AG09309 (cell line): ENCODE measurements around the gene PDE4D.

ENCODE experiments used
- DNase-seq: peaks from one replicate; pipeline ENCODE4 v3.0.0-alpha.2; 2010; ENCODE audit warnings: low read depth
- H3K4me3 ChIP-seq: 2 replicates; pipeline ENCODE4 v1.5.1; 2011; ENCODE audit warnings: mild to moderate bottlenecking, low read depth, low read length, moderate library complexity; ENCODE audit not compliant: control insufficient read depth
- TF ChIP-seq, protein P1 (sequence below): IDR thresholded peaks from 2 replicates; pipeline ENCODE4 v1.5.1; 2011; ENCODE audit warnings: mild to moderate bottlenecking, low read depth, low read length, inconsistent platforms; ENCODE audit not compliant: insufficient read depth, control insufficient read depth; ENCODE audit errors: missing control alignments

The PDE4D gene

GRCh38 chr5:58930520-58930919, 963.0 kb downstream of the PDE4D start:
- DNase-seq: no peak
- H3K4me3 ChIP-seq: no peak overlapping the region
- TF ChIP-seq, protein P1, sequence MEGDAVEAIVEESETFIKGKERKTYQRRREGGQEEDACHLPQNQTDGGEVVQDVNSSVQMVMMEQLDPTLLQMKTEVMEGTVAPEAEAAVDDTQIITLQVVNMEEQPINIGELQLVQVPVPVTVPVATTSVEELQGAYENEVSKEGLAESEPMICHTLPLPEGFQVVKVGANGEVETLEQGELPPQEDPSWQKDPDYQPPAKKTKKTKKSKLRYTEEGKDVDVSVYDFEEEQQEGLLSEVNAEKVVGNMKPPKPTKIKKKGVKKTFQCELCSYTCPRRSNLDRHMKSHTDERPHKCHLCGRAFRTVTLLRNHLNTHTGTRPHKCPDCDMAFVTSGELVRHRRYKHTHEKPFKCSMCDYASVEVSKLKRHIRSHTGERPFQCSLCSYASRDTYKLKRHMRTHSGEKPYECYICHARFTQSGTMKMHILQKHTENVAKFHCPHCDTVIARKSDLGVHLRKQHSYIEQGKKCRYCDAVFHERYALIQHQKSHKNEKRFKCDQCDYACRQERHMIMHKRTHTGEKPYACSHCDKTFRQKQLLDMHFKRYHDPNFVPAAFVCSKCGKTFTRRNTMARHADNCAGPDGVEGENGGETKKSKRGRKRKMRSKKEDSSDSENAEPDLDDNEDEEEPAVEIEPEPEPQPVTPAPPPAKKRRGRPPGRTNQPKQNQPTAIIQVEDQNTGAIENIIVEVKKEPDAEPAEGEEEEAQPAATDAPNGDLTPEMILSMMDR: no peak

DNA sequence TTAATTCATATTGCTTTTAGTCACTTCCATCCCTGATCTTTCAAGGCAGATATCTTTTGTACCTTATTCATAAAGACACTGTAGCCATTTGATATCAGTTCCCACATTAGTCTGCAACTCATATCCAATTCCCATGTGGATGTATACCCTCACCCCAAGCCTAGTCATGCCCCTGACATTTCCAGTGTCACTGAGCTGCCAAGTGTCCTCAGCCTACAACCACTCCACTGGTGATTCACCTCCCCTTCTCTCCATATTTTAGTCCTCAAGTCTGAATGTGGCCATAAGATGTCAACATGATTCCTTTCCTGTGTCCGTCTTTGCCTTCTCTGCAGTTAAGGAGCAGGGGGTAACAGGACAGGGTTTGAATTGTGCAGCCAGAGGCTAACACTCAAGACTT, 963.8 kb downstream of the PDE4D start:
- DNase-seq: no peak
- H3K4me3 ChIP-seq: no peak overlapping the region

GRCh38 chr5:58927938-58928337, 965.6 kb downstream of the PDE4D start:
- no peak for DNase-seq
- TF ChIP-seq, protein P1: no peak
- no peak overlapping the region for H3K4me3 ChIP-seq

More for the DNA sequence above, 963.8 kb downstream of the PDE4D start:
- TF ChIP-seq, protein P1: no peak

DNA sequence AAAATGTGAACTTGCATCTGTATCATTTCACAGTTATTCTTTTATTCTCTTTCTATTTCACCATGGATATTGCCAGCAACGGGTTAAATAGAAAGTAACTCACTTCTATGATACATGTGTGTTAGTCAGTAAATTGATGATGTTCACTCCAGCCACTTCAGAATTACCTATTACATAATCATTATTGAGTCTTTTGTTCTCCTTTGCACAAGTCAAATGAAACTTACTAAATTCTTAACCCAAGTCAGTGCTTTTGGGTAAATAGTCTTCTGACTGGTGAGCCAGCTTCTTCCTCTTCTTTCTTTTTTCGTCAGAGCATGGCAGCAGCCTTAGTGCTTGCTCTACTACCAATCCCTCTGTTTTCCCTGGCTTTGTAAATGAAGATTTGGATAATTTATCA, 966.3 kb downstream of the PDE4D start:
- DNase-seq: no peak
- no peak overlapping the region for H3K4me3 ChIP-seq
- TF ChIP-seq, protein P1: no peak

DNA sequence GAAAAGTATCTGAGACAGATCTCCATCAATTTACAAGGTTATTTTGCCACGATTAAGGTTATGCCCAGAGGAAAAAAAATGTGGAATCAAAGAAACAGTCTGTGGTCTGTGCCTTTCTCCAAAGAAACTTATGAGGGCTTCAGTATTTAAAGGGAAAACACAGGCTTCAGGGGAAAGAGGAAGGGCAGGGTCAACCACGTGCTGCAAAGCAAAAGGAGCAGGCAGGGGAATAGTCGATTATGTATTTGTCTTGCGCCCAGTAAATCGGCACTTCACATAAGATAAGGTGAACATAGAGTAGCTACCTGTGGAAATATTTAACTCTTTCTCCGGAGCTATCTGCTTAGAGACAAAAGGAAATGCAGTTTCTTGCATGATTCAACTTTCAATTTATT, 967.0 kb downstream of the PDE4D start:
- TF ChIP-seq, protein P1: no peak
- no peak for DNase-seq
- no peak overlapping the region for H3K4me3 ChIP-seq

- TF ChIP-seq, protein P1: no peak
- no peak overlapping the region for H3K4me3 ChIP-seq
- no peak for DNase-seq
Observed at GRCh38 chr5:58925627-58926540, 967.6 kb downstream of the PDE4D start.
